ENCODE measurements around the gene OLFM4. TPM values are rescaled to one million over a fixed set of nuclear protein-coding genes. Genes with fewer than 3 reads are reported as not detected.

The OLFM4 gene
- polyA plus RNA-seq, 2 of the 4 experiments (the other 2 are of a cell fraction), result not detected

- TF ChIP-seq HOXB5 (CRISPR knock-in tag; IDR thresholded peaks at IDR 0.05) (no peak), KDM5A (IDR thresholded peaks at IDR 0.05) (no peak), EP300 (IDR thresholded peaks at IDR 0.05) (no peak), SREBF2 (IDR thresholded peaks at IDR 0.05) (no peak), TP53 (CRISPR knock-in tag; IDR thresholded peaks at IDR 0.05) (no peak), RFX5 (IDR thresholded peaks at IDR 0.05) (no peak)
These were observed 49.6 kb upstream of the OLFM4 start (continued) for GRCh38 chr13:52978989-52979388.

GRCh38 chr13:52980695-52981094 lies 47.9 kb upstream of the OLFM4 start:
- ChIA-PET POLR2A (no interaction called here), CTCF (interaction anchor here (4.1 kb wide), 1 partner anchor 13 kb away, joined by 19 read pairs; no protein-coding TSS in a partner anchor)
- DNase-seq (ENCODE audit: low read depth in 1 of 2, low spot score in 1 of 2) (no peak), FAIRE-seq (no peak), ATAC-seq (no peak)
- H3K4me1 ChIP-seq, result no peaks in the 10 kb centered on the region
- no peaks in the 10 kb centered on the region for H3K9me3 ChIP-seq
- no peak overlapping the region for H3K27ac ChIP-seq
- no peak overlapping the region for H3K4me2 ChIP-seq
- WGBS (ENCODE audit: missing lambda C conversion rate), result 6% methylated on average over 5 of the region's 5 CpGs
- no peak overlapping the region for H3K4me3 ChIP-seq
- TF ChIP-seq HDAC2 (IDR thresholded peaks at IDR 0.05), result no peak
- TF ChIP-seq TP53 (CRISPR knock-in tag; IDR thresholded peaks at IDR 0.05), result no peak
- no peak for TF ChIP-seq RNF2 (IDR thresholded peaks at IDR 0.05; ENCODE audit: borderline replicate concordance, low read depth)
- TF ChIP-seq EHF (CRISPR knock-in tag; IDR thresholded peaks at IDR 0.05), result no peak
- TF ChIP-seq ZNF302 (CRISPR knock-in tag; IDR thresholded peaks at IDR 0.05), result no peak
- no peak for TF ChIP-seq RCOR1 (IDR thresholded peaks at IDR 0.05; ENCODE audit: low read depth, low read length)
- TF ChIP-seq E2F6 (IDR thresholded peaks at IDR 0.05; ENCODE audit: borderline replicate concordance, low read depth), result no peak
- TF ChIP-seq JUNB (IDR thresholded peaks at IDR 0.05), result no peak
- no peak for TF ChIP-seq MAX (IDR thresholded peaks at IDR 0.05)
- no peak for TF ChIP-seq HOXB13 (CRISPR knock-in tag; IDR thresholded peaks at IDR 0.05; ENCODE audit: low read depth)
- no peak for TF ChIP-seq FOXS1 (CRISPR knock-in tag; IDR thresholded peaks at IDR 0.05)
- TF ChIP-seq HEYL (CRISPR knock-in tag; IDR thresholded peaks at IDR 0.05), result no peak
- no peak for TF ChIP-seq NPAS2 (CRISPR knock-in tag; IDR thresholded peaks at IDR 0.05; ENCODE audit: borderline replicate concordance)
- no peak for TF ChIP-seq SMC3 (IDR thresholded peaks at IDR 0.05)
- no peak for TF ChIP-seq FOSB (CRISPR knock-in tag; IDR thresholded peaks at IDR 0.05)
- TF ChIP-seq ZSCAN20 (CRISPR knock-in tag; IDR thresholded peaks at IDR 0.05), result no peak

GRCh38 chr13:52983836-52984235 lies 44.8 kb upstream of the OLFM4 start:
- H3K9me3 ChIP-seq, result no peaks in the 10 kb centered on the region
- FAIRE-seq, result no peak
- ChIA-PET POLR2A (no interaction called here), CTCF (interaction anchor here (1.0 to 2.8 kb wide), 2 partner anchors 9 to 16 kb away, joined by 3 to 14 read pairs; no protein-coding TSS in a partner anchor)
- DNase-seq (ENCODE audit: low read depth in 1 of 2, low spot score in 1 of 2), result no peak
- TF ChIP-seq POLR2A (IDR thresholded peaks at IDR 0.05; ENCODE audit: low read length) (no peak), ZSCAN20 (CRISPR knock-in tag; IDR thresholded peaks at IDR 0.05) (no peak), RNF2 (IDR thresholded peaks at IDR 0.05; ENCODE audit: borderline replicate concordance, low read depth) (no peak), NFE2L2 (conservative IDR thresholded peaks at IDR 0.05; ENCODE audit: low read length) (no peak), HOXB13 (CRISPR knock-in tag; IDR thresholded peaks at IDR 0.05; ENCODE audit: low read depth) (no peak), MAZ (IDR thresholded peaks at IDR 0.05; ENCODE audit: borderline replicate concordance, low read depth, low read length) (no peak), SREBF2 (IDR thresholded peaks at IDR 0.05) (no peak), HMGXB4 (CRISPR knock-in tag; IDR thresholded peaks at IDR 0.05; ENCODE audit: borderline replicate concordance) (no peak), EP300 (IDR thresholded peaks at IDR 0.05) (no peak), CBX8 (IDR thresholded peaks at IDR 0.05) (no peak), MYC (IDR thresholded peaks at IDR 0.05; ENCODE audit: borderline replicate concordance, low read length) (no peak), NR3C1 (IDR thresholded peaks at IDR 0.05) (no peak), MAX (IDR thresholded peaks at IDR 0.05) (no peak)
- ATAC-seq, result no peak
- WGBS (ENCODE audit: missing lambda C conversion rate), result 5% methylated on average over 4 of the region's 4 CpGs
- H3K4me1 ChIP-seq, result no peaks in the 10 kb centered on the region
- no peak overlapping the region for H3K4me2 ChIP-seq
- no peak overlapping the region for H3K27ac ChIP-seq
- H3K4me3 ChIP-seq, result no peak overlapping the region
